Mammary epithelial cell (primary cell): ENCODE data around the gene KLHL29.

Source experiments
- CTCF ChIP-seq, 2 donors: IDR thresholded peaks in 1 of 2; conservative IDR thresholded peaks in 1 of 2; 2 replicates each; pipeline ENCODE4 v1.5.1; 2011 to 2012; ENCODE audit warnings: inconsistent platforms in 2 of 2, low read length in 2 of 2, mild to moderate bottlenecking in 2 of 2, control low read depth in 1 of 2, low read depth in 1 of 2; ENCODE audit not compliant: insufficient read depth in 1 of 2; ENCODE audit errors: extremely low read depth in 1 of 2
- EZH2 ChIP-seq: IDR thresholded peaks from 2 replicates; pipeline ENCODE4 v1.6.1; 2012; ENCODE audit warnings: low read length, inconsistent platforms, borderline replicate concordance

- TF ChIP-seq EZH2 (no peak), CTCF (conservative IDR thresholded peaks at IDR 0.05 in 1 of 2, IDR thresholded peaks at IDR 0.05 in 1 of 2; ENCODE audit: extremely low read depth in 1 of 2, insufficient read depth in 1 of 2, low read depth in 1 of 2, low read length in 2 of 2) (no peak)
Measured at GRCh38 chr2:23681356-23682140, 296.6 kb downstream of the KLHL29 start.
